K562 (cell line): ENCODE results near the gene NUCB2. TPM values are rescaled to one million over a fixed set of nuclear protein-coding genes. Genes with fewer than 3 reads are reported as not detected.

Source experiments
- BRF1 ChIP-seq: IDR thresholded peaks from 3 replicates; pipeline ENCODE4 v1.6.1; 2011; ENCODE audit warnings: borderline replicate concordance, mild to moderate bottlenecking; ENCODE audit not compliant: insufficient read length; ENCODE audit errors: extremely low read depth
- CBFB ChIP-seq: sonication (generic); formaldehyde crosslinking; IDR thresholded peaks from 2 replicates; pipeline ENCODE4 v1.4.0; 2020; ENCODE audit warnings: mild to moderate bottlenecking, missing genetic modification reagents
- NCOA6 ChIP-seq: fragments of 450-650 bp; IDR thresholded peaks from 2 replicates; pipeline ENCODE4 v1.6.1; 2017; ENCODE audit warnings: mild to moderate bottlenecking
- NFIC ChIP-seq: fragments of 450-650 bp; IDR thresholded peaks from 2 replicates; pipeline ENCODE4 v1.6.1; 2017; ENCODE audit warnings: mild to moderate bottlenecking, inconsistent platforms
- PCBP1 ChIP-seq: fragments of 200-400 bp; formaldehyde crosslinking; IDR thresholded peaks from 2 replicates; pipeline ENCODE4 v1.6.1; 2018; ENCODE audit warnings: mild to moderate bottlenecking, low read depth, low read length; ENCODE audit not compliant: poor library complexity, severe bottlenecking
- SMARCA5 ChIP-seq: fragments of 450-650 bp; IDR thresholded peaks from 2 replicates; pipeline ENCODE4 v1.6.1; 2016
- ZBTB1 ChIP-seq: sonication (generic); formaldehyde crosslinking; IDR thresholded peaks from 2 replicates; pipeline ENCODE4 v1.8.1; 2023; ENCODE audit warnings: missing genetic modification reagents, low read depth, mild to moderate bottlenecking, borderline replicate concordance
- ZC3H8 ChIP-seq: fragments of 450-650 bp; IDR thresholded peaks from 2 replicates; pipeline ENCODE4 v1.6.1; 2017
- polyA plus RNA-seq, 8 experiments: library from polyadenylated mRNA; depleted of rRNA in 4 of 8; stranded (reverse) in 5 of 8; unstranded in 3 of 8; fragments of >200 nt; fragmentation: Nextera tagmentation in 2 of 8; fragmentation: Illumina TruSeq in 1 of 8; extraction: Ambion mirVana in 2 of 8; extraction: Trizol in 1 of 8; gene quantifications; 2 replicates each; pipeline versions ENCODE4 v1.2.1 to v1.2.3, GENCODE V29; 2011 to 2014; ENCODE audit warnings: inconsistent platforms in 1 of 8, missing spikeins in 1 of 8
- total RNA-seq, 7 experiments: library from RNA; depleted of rRNA in 6 of 7; stranded (reverse); fragments of >200 nt in 6 of 7; fragmentation: Illumina TruSeq in 2 of 7; extraction: Trizol in 2 of 7; gene quantifications; 2 replicates each; pipeline versions ENCODE4 v1.2.1 to v1.2.3, GENCODE V29; 2011 to 2021; ENCODE audit warnings: low replicate concordance in 1 of 7
- TF ChIP-seq, protein P1 (sequence below), 2 experiments: fragments of 450-650 bp; IDR thresholded peaks; 2 replicates each; pipeline ENCODE4 v1.6.1; 2016; ENCODE audit warnings: mild to moderate bottlenecking in 2 of 2, borderline replicate concordance in 1 of 2, low read depth in 1 of 2, moderate library complexity in 1 of 2
- TF ChIP-seq, protein P2 (sequence below): fragments of 450-650 bp; IDR thresholded peaks from 2 replicates; pipeline ENCODE4 v1.6.1; 2016; ENCODE audit warnings: antibody characterized with exemption
- TF ChIP-seq, protein P3 (sequence below): fragments of 450-650 bp; formaldehyde crosslinking; IDR thresholded peaks from 2 replicates; pipeline ENCODE4 v1.4.0; 2022; ENCODE audit warnings: missing genetic modification characterization
- TF ChIP-seq, protein P4 (sequence below), 3 experiments: fragments of 200-800 bp in 1 of 3; fragments of 250-450 bp in 1 of 3; fragments of 450-650 bp in 1 of 3; sonication (Bioruptor Pico) in 1 of 3; sonication (Bioruptor generic) in 1 of 3; formaldehyde crosslinking in 1 of 3; IDR thresholded peaks; 2 replicates each; pipeline versions ENCODE4 v1.6.1 to v1.8.0; 2016 to 2022; ENCODE audit warnings: mild to moderate bottlenecking in 2 of 3, missing genetic modification characterization in 2 of 3, missing compliant biosample characterization in 1 of 3, moderate library complexity in 1 of 3

The NUCB2 gene
- total and polyA plus RNA-seq, 9 of the 15 experiments (the other 6 are each of a cell fraction or from before 2014, with no cell fraction given): 54.0 to 108 (median 84.6) TPM

DNA sequence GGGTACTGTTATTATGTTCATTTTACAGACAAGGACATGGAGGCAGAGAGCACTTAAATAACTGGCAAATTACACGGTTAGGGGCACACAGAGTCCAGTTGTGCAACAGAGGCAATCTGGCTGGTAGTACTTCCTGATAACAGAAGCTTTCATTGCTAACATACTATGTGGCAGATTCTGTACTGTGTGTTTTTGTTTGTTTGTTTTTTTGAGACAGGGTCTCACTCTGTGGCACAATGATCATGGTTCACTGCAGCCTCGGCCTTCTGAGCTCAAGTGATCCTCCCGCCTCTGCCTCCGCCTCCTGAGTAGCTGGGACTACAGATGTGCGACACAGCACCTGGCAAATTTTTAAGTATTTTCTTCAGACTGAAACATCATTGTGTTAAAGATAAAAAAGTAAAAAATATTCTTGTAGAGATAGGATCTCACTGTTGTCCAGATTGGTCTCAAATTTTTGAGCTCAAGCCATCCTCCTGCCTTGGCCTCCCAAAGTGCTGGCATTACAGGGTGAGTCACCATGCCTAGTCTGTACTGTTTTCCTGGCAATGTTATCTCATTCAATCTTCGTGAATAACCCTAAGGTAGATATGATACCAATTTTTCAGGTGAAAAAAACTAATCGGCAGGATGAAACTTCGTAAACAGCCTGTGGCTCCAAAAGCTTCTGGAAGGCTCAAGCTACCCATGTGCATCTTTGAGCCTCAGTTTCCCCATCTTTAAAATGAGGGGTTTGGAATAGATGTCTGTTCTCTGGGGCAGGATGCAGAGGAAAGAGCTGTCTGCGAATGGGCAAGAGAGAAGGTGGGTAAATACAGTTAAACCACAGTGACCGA lies 921 bp upstream of the NUCB2 start (continued):
- TF ChIP-seq ZBTB1 (CRISPR knock-in tag) (no peak), SMARCA5 (no peak), NCOA6 (no peak), ZC3H8 (no peak), NFIC (no peak), PCBP1 (no peak), CBFB (CRISPR knock-in tag) (no peak), BRF1 (no peak)
- TF ChIP-seq, protein P1, sequence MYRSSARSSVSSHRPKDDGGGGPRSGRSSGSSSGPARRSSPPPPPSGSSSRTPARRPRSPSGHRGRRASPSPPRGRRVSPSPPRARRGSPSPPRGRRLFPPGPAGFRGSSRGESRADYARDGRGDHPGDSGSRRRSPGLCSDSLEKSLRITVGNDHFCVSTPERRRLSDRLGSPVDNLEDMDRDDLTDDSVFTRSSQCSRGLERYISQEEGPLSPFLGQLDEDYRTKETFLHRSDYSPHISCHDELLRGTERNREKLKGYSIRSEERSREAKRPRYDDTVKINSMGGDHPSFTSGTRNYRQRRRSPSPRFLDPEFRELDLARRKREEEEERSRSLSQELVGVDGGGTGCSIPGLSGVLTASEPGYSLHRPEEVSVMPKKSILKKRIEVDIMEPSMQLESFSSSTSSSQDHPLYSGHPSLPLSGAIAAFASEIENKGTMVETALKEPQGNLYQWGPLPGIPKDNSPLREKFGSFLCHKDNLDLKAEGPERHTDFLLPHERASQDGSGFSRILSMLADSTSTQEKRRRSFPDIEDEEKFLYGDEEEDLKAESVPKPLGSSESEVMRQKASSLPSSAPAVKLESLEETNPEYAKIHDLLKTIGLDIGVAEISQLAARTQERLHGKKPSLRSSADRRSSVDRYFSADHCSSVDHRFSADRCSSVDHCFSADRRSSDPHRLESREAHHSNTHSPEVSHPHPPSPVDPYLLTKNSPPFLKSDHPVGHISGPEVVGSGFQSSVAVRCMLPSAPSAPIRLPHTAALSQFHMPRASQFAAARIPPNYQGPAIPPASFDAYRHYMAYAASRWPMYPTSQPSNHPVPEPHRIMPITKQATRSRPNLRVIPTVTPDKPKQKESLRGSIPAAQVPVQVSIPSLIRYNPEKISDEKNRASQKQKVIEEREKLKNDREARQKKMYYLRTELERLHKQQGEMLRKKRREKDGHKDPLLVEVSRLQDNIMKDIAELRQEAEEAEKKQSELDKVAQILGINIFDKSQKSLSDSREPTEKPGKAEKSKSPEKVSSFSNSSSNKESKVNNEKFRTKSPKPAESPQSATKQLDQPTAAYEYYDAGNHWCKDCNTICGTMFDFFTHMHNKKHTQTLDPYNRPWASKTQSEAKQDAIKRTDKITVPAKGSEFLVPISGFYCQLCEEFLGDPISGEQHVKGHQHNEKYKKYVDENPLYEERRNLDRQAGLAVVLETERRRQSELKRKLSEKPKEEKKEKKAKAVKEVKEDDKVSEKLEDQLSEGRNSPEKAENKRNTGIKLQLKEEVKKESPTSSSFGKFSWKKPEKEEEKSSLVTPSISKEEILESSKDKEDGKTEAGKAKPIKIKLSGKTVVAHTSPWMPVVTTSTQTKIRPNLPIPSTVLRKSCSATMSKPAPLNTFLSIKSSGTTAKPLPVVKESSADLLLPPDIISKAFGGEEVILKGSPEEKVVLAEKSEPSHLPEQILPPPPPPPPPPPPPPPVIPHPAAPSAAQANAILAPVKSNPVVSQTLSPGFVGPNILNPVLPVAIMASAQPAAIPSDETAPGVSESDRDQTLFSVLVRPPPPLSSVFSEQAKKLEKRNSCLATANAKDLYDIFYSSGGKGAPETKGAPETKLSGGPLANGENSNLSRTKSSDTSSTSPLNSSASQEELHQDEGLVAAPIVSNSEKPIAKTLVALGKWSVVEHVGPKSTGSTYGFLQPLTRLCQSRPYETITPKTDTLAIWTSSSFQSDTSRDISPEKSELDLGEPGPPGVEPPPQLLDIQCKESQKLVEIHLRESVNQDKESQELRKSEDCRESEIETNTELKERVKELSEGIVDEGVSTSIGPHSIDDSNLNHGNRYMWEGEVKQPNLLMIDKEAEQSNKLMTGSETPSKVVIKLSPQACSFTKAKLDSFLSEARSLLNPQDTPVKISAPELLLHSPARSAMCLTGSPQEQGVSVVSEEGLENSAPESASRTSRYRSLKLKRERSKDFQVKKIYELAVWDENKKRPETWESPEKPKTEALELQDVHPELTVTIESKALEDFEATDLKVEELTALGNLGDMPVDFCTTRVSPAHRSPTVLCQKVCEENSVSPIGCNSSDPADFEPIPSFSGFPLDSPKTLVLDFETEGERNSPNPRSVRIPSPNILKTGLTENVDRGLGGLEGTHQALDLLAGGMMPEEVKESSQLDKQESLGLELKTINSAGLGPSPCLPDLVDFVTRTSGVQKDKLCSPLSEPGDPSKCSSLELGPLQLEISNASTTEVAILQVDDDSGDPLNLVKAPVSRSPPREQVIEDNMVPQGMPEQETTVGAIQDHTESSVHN (IDR thresholded peaks at IDR 0.05; ENCODE audit: borderline replicate concordance in 1 of 2, low read depth in 1 of 2): no peak
- TF ChIP-seq, protein P2, sequence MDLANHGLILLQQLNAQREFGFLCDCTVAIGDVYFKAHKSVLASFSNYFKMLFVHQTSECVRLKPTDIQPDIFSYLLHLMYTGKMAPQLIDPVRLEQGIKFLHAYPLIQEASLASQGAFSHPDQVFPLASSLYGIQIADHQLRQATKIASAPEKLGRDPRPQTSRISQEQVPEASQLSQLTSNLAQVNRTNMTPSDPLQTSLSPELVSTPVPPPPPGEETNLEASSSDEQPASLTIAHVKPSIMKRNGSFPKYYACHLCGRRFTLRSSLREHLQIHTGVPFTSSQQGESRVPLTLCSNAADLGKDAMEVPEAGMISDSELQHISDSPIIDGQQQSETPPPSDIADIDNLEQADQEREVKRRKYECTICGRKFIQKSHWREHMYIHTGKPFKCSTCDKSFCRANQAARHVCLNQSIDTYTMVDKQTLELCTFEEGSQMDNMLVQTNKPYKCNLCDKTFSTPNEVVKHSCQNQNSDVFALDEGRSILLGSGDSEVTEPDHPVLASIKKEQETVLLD: no peak
- TF ChIP-seq, protein P3, sequence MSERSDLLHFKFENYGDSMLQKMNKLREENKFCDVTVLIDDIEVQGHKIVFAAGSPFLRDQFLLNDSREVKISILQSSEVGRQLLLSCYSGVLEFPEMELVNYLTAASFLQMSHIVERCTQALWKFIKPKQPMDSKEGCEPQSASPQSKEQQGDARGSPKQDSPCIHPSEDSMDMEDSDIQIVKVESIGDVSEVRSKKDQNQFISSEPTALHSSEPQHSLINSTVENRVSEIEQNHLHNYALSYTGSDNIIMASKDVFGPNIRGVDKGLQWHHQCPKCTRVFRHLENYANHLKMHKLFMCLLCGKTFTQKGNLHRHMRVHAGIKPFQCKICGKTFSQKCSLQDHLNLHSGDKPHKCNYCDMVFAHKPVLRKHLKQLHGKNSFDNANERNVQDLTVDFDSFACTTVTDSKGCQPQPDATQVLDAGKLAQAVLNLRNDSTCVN (CRISPR knock-in tag): no peak
- TF ChIP-seq, protein P4, sequence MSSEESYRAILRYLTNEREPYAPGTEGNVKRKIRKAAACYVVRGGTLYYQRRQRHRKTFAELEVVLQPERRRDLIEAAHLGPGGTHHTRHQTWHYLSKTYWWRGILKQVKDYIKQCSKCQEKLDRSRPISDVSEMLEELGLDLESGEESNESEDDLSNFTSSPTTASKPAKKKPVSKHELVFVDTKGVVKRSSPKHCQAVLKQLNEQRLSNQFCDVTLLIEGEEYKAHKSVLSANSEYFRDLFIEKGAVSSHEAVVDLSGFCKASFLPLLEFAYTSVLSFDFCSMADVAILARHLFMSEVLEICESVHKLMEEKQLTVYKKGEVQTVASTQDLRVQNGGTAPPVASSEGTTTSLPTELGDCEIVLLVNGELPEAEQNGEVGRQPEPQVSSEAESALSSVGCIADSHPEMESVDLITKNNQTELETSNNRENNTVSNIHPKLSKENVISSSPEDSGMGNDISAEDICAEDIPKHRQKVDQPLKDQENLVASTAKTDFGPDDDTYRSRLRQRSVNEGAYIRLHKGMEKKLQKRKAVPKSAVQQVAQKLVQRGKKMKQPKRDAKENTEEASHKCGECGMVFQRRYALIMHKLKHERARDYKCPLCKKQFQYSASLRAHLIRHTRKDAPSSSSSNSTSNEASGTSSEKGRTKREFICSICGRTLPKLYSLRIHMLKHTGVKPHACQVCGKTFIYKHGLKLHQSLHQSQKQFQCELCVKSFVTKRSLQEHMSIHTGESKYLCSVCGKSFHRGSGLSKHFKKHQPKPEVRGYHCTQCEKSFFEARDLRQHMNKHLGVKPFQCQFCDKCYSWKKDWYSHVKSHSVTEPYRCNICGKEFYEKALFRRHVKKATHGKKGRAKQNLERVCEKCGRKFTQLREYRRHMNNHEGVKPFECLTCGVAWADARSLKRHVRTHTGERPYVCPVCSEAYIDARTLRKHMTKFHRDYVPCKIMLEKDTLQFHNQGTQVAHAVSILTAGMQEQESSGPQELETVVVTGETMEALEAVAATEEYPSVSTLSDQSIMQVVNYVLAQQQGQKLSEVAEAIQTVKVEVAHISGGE (CRISPR knock-in tag; IDR thresholded peaks at IDR 0.05): no peak
